ENCODE measurements around the gene STIP1.

The STIP1 gene

DNA sequence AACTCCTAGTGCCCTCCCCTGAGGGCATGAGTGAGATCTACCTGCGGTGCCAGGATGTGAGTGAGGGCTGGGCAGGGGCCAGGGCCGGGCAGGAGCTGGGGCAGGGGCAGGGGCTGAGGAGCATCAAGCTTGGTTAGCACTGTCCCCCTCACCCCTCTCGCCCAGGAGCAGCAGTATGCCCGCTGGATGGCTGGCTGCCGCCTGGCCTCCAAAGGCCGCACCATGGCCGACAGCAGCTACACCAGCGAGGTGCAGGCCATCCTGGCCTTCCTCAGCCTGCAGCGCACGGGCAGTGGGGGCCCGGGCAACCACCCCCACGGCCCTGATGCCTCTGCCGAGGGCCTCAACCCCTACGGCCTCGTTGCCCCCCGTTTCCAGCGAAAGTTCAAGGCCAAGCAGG lies 34.3 kb downstream of the STIP1 start:
- DNase-seq (ENCODE audit: low read depth in 2 of 2): no peak
- no peak for TF ChIP-seq CTCF (IDR thresholded peaks at IDR 0.05; ENCODE audit: low read depth, low read length)
- H3K4me3 ChIP-seq (replicated peaks in 1 of 2; ENCODE audit: low read depth in 2 of 2, low read length in 2 of 2): no peak overlapping the region

GRCh38 chr11:64220798-64221197 lies 34.8 kb downstream of the STIP1 start:
- TF ChIP-seq CTCF (IDR thresholded peaks at IDR 0.05; ENCODE audit: low read depth, low read length): no peak
- DNase-seq (ENCODE audit: low read depth in 2 of 2): no peak
- no peak overlapping the region for H3K4me3 ChIP-seq (replicated peaks in 1 of 2; ENCODE audit: low read depth in 2 of 2, low read length in 2 of 2)

DNA sequence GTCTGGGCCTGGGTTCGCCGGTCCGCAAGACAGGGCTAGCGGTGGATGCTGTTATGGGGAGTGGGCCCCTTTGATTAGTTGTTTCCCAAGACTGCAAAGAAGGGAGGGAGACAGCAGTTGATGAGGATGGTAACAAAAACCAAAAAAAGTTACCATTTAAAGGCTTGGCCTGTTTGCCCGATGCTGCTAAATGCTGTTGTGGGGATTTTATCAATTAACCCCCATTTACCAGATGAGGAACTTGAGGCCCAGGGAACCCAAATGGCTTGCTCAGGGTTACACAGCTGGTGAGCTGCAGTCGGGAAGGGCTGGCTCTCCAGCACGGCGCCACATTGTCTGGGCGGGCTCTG lies 36.7 kb downstream of the STIP1 start:
- TF ChIP-seq CTCF (IDR thresholded peaks at IDR 0.05; ENCODE audit: low read depth, low read length): no peak
- no peak overlapping the region for H3K4me3 ChIP-seq (replicated peaks in 1 of 2; ENCODE audit: low read depth in 2 of 2, low read length in 2 of 2)
- no peak for DNase-seq (ENCODE audit: low read depth in 2 of 2)

DNA sequence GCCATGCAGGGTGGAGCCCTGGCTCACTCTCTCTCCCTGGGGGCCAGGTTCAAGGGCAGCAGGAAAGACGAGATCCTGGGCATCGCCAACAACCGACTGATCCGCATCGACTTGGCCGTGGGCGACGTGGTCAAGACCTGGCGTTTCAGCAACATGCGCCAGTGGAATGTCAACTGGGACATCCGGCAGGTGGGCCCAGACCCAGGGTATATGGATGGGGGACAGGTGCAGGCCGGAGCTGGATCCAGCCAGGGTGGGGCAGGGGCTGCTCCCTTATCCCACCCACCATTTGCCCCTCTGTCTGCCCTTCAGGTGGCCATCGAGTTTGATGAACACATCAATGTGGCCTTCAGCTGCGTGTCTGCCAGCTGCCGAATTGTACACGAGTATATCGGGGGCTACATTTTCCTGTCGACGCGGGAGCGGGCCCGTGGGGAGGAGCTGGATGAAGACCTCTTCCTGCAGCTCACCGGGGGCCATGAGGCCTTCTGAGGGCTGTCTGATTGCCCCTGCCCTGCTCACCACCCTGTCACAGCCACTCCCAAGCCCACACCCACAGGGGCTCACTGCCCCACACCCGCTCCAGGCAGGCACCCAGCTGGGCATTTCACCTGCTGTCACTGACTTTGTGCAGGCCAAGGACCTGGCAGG lies 37.2 kb downstream of the STIP1 start:
- TF ChIP-seq CTCF (IDR thresholded peaks at IDR 0.05; ENCODE audit: low read depth, low read length): no peak
- no peak for DNase-seq (ENCODE audit: low read depth in 2 of 2)
- H3K4me3 ChIP-seq (replicated peaks in 1 of 2; ENCODE audit: low read depth in 2 of 2, low read length in 2 of 2): no peak overlapping the region

GRCh38 chr11:64224151-64224890 lies 38.4 kb downstream of the STIP1 start:
- no peak for TF ChIP-seq CTCF (IDR thresholded peaks at IDR 0.05; ENCODE audit: low read depth, low read length)
- peak in 1 of 2 donors; percentile 51 for DNase-seq (ENCODE audit: low read depth in 2 of 2)
- no peak overlapping the region for H3K4me3 ChIP-seq (replicated peaks in 1 of 2; ENCODE audit: low read depth in 2 of 2, low read length in 2 of 2)

DNA sequence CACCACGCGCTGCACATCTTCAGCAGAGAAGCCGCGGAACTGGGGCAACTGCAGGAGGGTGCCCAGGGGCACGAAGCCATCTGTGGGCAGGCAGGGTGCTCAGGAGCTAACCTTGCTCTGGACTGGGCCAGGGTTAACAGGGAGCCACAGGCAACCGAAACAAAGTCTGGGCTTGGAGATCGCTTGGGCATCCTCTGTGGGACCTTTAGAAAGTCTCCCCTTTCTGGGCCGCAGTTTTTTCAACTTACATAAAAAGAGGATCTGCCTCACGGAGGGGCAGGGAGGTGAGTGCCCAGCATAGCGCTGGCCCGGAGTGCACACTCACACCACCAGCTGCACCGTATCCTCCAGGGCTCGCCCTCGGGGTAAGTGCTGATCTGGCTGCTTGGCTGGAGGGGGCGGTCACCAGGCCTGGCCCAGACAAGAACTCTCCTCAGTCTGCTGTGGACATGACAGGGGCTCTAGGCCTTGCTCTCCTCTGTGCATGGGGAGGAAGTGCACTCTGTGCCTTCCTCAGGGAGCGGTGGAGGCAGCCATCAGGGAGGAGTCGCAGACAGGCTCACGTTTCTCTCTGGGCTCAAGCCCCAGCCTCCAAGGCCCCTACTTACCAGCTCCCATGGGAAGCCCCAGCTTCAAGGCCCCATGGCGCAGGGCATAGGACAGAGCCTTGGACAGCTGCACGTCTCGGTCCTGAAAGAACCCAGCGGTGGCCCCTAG lies 39.1 kb downstream of the STIP1 start:
- DNase-seq (ENCODE audit: low read depth in 2 of 2): no peak
- H3K4me3 ChIP-seq (replicated peaks in 1 of 2; ENCODE audit: low read depth in 2 of 2, low read length in 2 of 2): peak overlapping the region; percentile 84 to 89
- TF ChIP-seq CTCF (IDR thresholded peaks at IDR 0.05; ENCODE audit: low read depth, low read length): no peak

All from cardiac fibroblast (primary cell).